ENCODE data around the gene ACSS1.

DNA sequence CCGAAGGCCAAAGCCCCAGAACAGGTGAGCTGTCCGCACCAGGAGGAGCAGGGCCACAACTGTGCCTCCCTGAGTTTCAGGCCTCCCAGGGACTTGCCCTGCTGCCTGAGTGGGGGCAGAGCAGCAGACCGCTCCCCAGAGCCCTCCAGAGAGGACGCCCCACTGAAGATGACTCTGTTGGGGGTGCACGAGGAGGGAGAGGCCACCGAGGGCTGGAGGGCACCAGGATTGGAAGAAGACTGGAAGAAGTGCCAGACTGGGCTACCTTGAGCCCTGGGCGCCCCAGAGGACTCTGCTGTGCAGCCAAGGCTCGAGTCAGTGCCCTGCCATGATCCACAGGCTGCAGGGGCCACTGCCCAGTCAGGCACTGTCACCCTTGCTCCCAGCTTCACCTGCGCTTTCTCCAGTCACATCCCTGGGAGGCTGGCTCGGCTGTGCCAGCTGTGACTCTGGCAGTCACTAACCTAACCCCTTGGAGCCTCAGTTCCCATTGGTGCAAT, 97.6 kb downstream of the ACSS1 start:
- no peak for TF ChIP-seq POLR2AphosphoS5 (IDR thresholded peaks at IDR 0.05; ENCODE audit: low read depth, low read length)
- TF ChIP-seq TAF1 (IDR thresholded peaks at IDR 0.05; ENCODE audit: borderline replicate concordance, insufficient read depth, low read length), result no peak
- TF ChIP-seq FOXP2 (optimal IDR thresholded peaks at IDR 0.05; ENCODE audit: borderline replicate concordance, extremely low read depth, extremely low read length, insufficient read depth), result no peak
- TF ChIP-seq, protein P1, sequence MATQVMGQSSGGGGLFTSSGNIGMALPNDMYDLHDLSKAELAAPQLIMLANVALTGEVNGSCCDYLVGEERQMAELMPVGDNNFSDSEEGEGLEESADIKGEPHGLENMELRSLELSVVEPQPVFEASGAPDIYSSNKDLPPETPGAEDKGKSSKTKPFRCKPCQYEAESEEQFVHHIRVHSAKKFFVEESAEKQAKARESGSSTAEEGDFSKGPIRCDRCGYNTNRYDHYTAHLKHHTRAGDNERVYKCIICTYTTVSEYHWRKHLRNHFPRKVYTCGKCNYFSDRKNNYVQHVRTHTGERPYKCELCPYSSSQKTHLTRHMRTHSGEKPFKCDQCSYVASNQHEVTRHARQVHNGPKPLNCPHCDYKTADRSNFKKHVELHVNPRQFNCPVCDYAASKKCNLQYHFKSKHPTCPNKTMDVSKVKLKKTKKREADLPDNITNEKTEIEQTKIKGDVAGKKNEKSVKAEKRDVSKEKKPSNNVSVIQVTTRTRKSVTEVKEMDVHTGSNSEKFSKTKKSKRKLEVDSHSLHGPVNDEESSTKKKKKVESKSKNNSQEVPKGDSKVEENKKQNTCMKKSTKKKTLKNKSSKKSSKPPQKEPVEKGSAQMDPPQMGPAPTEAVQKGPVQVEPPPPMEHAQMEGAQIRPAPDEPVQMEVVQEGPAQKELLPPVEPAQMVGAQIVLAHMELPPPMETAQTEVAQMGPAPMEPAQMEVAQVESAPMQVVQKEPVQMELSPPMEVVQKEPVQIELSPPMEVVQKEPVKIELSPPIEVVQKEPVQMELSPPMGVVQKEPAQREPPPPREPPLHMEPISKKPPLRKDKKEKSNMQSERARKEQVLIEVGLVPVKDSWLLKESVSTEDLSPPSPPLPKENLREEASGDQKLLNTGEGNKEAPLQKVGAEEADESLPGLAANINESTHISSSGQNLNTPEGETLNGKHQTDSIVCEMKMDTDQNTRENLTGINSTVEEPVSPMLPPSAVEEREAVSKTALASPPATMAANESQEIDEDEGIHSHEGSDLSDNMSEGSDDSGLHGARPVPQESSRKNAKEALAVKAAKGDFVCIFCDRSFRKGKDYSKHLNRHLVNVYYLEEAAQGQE (IDR thresholded peaks at IDR 0.05; ENCODE audit: insufficient read depth in 1 of 2, low read depth in 2 of 2, low read length in 2 of 2), result no peak
- no peak for TF ChIP-seq SIN3A (IDR thresholded peaks at IDR 0.05; ENCODE audit: borderline replicate concordance, insufficient read depth, low read length)

Data from PFSK-1 (cell line).